PC-3 (cell line): ENCODE data around the gene DCAF8L1.

Source experiments
- CTCF ChIP-seq: fragments of 300-600 bp; sonication (generic); conservative IDR thresholded peaks from 2 replicates; pipeline ENCODE4 v1.5.1; 2017; ENCODE audit warnings: antibody characterized with exemption, low read depth, mild to moderate bottlenecking, low read length
- EZH2 ChIP-seq: fragments of 300-600 bp; sonication (generic); IDR thresholded peaks from one replicate; pipeline ENCODE4 v1.6.1; 2017; ENCODE audit warnings: antibody characterized with exemption, mild to moderate bottlenecking, low read length; ENCODE audit not compliant: unreplicated experiment

DNA sequence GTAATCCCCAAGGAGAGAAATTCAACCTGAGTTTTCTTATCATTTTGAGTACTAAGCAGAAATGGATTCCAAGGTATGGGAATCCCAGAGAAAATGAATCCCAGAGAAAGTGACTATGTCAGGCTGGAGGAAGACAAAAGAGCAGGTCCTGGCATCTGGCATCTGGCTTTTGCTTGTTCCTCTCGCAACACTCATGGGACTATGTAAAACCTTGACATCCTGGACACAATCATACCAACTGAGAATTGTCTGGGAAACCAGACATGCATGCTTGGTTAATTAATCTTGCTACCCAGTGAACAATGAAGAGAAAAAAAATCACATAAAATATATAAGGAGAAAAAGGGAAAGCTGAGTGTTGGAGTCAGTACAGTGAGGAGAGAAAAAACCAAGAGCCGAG, 12.9 kb downstream of the DCAF8L1 start:
- no peak for TF ChIP-seq CTCF
- no peak for TF ChIP-seq EZH2
